ENCODE data around the gene VPS29.
A peak's percentile ranks its signal among the peaks of the same experiment; 100 is the strongest.
"Not testable (repeated sequence)": the region's sequence is repeated elsewhere in the genome, so short reads cannot be mapped to it uniquely, and the experiment has no call there.

The VPS29 gene

DNA sequence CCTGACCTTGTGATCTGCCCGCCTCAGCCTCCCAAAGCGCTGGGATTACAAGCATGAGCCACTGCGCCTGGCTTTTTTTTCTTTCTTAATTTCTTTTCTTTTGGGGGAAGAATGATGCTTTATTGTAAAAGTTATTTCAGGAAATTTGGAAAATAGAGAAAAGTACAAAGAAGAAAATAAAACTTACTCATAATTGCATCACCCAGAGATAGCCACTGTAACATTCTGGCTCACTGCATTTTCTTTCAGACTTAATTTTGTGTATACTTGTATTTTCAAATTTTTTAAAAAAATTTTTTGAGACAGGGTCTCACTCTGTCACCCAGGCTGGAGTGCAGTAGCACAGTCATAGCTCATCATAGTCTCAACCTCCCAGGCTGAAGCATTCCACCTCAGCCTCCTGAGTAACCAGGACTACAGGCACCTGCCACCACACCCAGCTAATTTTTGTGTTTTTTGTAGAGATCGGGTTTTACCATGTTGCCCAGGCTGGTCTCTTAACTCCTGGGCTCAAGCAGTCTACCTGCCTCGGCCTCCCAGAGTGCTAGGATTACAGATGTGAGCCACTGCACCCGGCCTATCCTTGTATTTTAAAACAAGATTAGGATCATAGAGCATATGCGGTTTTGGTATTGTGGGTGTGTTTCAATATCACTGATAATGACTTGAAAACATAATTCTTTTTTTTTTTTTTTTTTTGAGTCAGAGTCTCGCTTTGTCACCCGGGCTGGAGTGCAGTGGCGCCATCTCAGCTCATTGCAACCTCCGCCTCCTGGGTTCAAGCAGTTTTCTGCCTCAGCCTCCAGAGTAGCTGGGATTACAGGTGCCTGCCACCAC is 19.2 kb upstream of the VPS29 start:
- peak in 1 of 2 donors; percentile 8 for DNase-seq (ENCODE audit: low read depth in 2 of 2)

DNA sequence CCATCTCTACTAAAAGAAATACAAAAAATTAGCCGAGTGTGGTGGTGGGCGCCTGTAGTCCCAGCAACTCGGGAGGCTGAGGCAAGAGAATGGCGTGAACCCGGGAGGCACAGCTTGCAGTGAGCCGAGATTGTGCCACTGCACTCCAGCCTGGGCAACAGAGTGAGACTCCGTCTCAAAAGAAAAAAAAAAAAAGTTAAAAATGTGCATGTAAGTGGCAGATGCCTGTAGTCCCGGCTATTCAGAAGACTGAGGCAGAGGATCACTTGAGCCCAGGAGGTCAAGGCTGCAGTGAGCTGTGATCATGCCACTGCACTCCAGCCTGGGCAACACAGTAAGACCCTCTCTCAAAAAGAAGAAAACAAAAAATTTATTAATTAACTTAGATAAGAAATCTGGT is 16.1 kb upstream of the VPS29 start:
- DNase-seq (ENCODE audit: low read depth in 2 of 2), result not testable (repeated sequence)

DNA sequence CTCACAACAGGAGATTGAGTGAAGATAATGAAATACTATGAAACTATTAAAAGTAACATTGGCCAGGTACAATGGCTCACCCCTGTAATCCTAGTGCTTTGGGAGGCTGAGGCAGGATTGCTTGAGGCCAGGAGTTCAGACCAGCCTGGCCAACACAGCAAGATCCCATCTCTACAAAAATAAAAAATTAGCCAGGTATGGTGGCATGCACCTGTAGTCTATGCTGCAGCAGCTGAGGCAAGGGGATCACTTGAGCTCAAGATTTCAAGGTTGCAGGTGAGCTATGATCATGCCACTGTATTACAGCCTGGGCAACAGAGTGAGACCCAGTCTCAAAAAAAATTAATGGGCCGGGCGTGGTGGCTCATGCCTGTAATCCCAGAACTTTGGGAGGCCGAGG is 15.1 kb upstream of the VPS29 start:
- no peak for DNase-seq (ENCODE audit: low read depth in 2 of 2)

DNA sequence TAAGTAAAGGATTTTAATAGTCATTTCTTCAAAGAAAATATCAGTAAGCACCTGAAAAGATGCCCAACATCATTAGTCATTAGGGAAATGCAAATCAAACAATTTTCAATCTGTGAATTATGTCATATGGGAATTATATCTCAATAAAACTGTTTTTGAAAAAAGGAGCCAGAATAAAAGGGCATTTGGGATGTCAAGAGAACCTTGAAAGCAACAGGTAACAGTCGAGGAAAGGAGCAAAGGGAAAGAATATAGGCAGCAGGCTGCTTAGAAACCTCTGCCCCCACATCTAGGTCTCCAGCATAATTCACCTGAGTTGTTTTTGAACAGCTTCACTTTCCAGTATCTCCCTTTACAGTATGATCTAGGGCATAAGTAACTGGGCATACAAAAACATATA is 12.5 kb upstream of the VPS29 start:
- no peak for DNase-seq (ENCODE audit: low read depth in 2 of 2)

DNA sequence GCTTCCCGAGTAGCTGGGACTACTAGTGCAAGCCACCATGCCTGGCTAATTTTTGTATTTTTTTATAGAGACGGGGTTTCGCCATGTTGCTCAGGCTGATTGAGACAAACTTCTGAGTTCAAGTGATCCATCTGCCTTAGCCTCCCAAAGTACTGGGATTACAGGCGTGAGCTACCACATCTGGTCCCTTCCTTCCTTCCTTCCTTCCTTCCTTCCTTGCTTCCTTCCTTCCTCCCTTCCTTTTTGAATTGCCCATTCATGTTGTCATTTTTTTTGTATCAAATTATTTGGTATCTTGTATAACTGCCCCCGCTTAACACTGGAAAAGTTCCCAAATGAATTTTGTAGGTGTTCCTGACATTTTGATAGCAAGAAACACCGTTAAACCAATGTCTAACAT is 11.9 kb upstream of the VPS29 start:
- no peak for DNase-seq (ENCODE audit: low read depth in 2 of 2)

DNA sequence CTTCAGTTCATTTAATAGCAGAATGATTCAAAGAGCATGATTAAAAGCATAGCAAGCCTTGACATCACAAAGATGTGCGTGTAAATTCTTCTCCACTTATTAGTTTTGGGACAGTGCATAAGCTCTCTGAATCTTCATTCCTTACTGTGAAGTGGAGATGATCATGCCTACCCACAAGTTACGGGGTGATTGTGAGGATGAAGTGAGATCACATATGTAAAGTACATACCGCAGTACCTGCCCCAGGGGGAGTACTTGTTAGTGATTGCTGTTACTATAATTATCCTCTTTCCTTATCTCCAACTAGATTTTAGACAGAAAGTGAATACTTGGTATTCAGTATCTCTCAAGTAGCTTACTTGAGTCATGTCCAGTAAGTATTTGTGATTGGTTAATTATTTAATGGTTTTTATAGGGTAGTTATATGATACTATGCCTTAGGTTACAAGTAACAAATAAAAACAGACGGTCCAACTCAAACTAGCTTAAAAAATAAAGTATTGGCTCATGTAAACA is 6.2 kb upstream of the VPS29 start:
- DNase-seq (ENCODE audit: low read depth in 2 of 2), result no peak

DNA sequence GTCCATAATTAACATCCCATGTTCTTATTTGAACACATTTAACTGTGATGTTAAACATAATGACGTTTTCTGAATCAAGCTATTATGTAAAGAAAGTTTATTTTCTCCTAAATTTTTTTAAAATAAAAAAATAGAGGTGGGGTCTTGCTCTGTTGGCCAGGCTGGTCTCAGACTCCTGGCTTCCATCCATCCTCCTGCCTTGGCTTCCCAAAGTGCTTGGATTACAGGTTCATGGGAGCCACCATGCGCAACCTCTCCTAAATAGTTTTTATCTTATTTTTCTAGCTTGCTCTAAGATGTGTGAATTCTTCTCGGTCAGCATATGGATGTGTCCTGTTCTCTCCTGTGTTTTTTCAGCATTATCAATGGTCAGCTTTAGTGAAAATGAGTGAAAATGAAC is 3.4 kb upstream of the VPS29 start:
- no peak for DNase-seq (ENCODE audit: low read depth in 2 of 2)

DNA sequence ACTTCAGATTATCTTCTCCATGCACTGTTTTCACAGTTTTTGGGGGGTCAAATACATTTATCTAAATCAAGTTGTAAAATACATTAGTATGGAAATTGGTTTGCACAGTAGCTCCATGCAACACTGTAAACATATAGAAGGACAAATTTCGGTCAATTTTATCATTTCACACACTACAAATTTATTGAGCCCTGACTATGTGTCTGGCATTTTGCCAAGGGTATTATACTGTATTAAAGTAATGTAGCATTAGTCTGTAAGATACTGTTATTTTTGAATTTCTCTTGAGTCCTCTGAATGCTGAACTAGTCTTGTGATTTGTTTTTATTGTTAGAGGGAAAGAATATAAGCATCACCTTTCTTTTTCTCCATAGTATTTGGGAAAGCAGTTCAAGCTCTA is 1.5 kb upstream of the VPS29 start:
- no peak for DNase-seq (ENCODE audit: low read depth in 2 of 2)

DNA sequence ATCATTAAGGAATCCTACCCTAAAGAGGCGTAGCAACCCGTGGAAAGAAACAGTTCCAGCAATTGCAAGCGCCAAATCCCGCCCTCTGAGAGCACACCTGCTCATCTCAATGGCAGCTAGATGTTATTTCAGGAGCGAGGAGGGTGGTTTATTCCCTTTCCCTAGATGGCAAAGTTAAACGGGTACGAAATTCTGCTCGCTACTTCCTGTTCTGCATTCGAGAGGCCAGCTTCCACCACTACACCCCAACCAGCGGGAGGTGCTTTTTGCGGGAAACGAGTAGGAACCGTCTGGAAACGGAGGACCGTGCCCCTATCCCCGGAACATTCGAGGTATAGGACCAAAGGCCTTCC is 536 bp downstream of the VPS29 start:
- DNase-seq (ENCODE audit: low read depth in 2 of 2), result no peak

DNA sequence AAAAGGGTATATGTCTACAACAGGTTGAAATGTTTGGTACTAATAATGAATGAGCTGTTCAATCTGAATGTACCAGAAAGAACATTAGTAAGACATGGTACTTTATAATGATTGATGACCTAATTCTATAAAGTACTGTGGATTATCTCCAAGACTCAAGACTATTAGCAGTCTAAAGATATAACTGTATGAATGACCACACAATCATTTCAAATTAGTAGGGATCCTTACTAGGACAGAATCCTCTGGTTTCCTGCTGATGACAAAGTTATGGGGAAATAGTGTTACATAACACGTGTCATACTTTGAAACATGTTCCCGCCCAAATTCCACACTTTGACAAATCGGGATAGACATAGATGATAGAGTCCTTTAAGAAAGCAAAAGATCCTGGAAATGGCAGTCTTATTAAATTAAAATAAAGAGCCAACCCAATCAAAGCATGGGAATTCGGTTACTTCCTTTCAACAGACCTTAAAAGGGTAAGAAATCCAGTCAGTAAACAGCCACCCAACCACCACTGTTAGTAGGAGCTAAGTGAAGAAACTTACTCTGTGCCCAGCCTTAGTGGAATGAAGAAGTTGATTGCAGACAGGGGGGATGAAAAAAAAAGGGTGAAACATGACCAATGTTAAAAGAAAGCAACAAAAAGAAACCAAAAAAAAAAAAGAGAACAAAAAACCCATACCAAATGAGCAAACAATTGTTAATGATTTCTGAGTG is 2.8 kb downstream of the VPS29 start:
- no peak for DNase-seq (ENCODE audit: low read depth in 2 of 2)

DNA sequence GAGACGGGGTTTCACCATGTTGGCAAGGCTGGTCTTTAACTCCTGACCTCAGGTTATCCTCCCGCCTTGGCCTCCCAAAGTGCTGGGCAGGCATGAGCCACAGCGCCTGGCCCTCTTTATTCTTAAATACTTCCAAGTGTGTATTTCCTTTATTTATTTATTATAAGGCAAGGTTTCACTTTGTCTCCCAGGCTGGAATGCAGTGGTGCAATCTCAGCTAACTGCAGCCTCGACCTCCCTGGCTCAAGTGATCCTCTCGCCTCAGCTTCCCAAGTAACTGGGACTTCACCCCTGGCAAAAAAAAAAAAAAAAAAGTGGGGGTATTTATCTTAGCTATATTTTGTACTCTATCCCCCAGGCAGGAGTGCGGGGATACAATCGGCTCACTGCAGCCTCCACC is 26.5 kb downstream of the VPS29 start:
- DNase-seq (ENCODE audit: low read depth in 2 of 2), result no peak

DNA sequence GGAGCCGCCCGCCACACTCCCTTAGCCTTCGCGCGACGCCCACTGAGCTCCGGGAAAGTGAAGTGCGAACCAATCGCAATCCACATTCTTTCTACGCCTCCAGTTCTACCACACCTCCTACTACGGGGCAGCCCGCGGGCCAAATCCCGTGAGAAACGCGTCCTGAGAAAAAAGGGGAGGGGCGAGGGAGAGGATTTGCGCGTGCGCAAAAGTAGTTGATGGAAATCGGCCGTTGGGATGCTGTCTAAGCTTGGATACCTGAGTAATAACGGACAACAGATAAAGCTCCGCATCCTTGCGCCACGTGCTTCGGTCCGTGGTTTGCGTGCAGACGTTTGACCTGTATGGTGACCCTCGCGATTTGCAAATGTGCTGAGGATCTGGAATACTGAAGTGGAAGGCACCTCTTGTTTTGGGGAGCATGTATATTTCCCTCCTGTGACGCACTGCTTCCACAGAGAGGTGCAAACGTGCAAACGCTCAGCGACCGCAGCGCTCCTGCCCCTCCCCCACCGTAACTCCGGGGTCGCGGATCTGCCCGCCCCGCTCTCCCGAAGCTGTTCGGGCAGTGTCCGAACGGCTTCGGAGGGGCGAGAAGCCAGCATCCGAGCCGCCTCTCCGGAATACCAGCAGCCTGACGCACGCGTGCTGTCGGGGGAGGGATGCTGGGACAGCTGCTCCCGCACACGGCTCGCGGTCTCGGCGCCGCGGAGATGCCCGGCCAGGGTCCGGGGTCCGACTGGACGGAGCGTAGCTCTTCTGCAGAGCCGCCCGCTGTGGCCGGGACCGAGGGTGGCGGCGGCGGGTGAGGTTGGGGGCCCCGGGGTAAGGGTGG is 33.5 kb downstream of the VPS29 start, which contains the start of the genes FAM216A and GPN3:
Gene FAM216A (plus strand): TSS at position 632 of the 835 bp plus-strand sequence. CDS start 31 bp downstream, at position 663.
Gene GPN3 (minus strand): TSS at position 44 of the 835 bp plus-strand sequence. CDS start 54 bp downstream, outside the sequence.
- DNase-seq (ENCODE audit: low read depth in 2 of 2), result peak; percentile 88 to 90

DNA sequence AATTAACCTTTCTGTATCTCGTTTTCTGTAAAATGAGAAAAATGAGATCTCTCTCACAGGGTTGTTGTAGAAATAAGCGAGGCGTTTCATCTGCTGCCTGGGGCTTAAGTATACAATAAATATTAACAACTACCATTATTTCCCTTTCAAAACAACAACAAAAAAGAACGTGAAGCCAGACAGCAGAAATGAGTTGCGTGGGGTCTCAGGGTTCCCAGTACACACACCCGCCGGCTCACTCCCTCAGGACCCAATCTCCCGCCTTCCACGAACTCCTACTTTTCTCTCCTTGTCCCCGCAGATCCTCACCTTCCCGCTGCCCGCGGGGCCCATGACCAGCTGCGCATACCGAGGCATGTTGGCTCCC is 34.1 kb downstream of the VPS29 start:
- DNase-seq (ENCODE audit: low read depth in 2 of 2), result no peak

DNA sequence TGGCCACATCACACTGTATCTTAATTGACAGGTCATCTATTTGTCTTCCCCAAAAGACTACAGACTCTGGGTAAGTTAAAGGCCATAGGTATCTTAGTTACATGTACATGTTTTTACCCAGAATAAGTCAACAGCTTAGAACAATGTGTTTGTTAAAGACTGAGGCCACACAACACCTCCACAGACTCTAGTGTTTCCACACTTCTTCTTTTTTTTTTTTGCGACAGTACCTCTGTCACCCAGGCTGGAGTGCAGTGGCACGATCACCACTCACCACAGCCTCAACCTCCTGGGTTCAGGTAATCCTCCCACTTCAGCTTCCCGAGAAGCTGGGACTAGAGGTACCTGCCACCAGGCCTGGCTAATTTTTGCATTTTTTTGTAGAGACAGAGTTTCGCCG is 35.1 kb downstream of the VPS29 start:
- DNase-seq (ENCODE audit: low read depth in 2 of 2), result no peak

DNA sequence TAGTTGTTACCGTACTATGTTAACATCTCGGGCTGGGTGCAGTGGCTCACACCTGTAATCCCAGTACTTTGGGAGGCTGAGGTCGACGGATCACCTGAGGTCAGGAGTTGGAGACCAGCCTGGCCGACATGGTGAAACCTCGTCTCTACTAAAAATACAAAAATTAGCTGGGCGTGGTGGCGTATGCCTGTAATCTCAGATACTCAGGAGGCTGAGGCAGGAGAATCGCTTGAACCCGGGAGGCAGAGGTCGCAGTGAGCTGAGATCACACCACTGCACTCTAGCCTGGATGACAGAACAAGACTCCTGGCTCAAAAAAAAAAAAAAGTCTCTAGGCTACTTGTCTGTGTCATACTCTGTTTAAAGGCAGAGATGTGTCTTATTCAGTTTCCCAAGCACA is 36.1 kb downstream of the VPS29 start:
- not testable (repeated sequence) for DNase-seq (ENCODE audit: low read depth in 2 of 2)

DNA sequence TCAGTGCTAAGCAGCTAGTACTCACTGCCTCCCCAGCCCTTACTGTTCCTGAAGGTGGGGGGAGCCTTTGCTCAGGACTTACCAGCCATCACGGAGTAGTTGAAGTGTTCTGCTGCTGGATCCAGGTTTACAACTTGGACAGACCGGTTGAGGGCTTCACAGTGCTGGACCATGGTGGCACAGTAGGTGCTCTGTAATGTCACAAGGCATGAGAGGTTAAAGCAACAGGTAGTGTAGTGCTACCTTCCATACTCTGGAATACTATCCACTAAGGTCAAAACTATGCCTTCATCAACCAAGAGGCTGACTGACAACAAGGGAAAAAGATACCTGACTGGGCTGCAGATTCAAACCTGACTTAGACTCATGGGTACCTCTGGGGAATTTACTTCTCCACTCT is 36.9 kb downstream of the VPS29 start:
- DNase-seq (ENCODE audit: low read depth in 2 of 2), result no peak

DNA sequence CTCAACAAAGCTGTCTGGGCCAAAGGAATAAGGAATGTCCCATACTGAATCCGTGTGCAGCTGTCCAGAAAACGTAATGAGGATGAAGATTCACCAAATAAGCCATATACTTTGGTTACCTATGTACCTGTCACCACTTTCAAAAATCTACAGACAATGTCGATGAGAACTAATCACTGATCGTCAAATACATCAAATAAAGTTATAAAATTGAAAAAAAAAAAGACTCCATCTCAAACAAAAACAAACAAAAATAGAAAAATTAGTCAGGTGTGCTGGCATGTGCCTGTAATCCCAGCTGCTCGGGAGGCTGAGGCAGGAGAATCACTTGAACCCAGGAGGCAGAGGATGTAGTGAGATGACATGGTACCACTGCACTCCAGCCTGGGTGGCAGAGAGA is 40.7 kb downstream of the VPS29 start:
- DNase-seq (ENCODE audit: low read depth in 2 of 2), result not testable (repeated sequence)

DNA sequence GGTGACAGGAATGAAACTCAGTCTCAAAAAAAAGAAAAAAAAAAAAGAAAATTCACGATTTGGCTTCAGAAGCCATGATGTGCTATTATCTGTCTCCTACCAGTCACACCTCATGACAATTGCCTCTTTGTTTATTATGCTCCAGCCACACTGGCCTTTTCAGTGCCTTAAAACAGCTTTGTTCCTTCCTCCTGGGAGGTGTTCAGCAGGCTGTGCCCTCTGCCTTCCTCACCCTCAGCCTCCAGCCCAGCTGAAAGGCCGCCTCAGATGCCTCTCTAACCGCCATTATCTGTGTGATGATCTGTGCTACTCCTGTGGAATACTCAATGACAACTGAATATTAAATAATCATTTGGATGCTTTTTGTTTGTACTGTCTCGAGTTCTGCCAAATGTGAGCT is 43.2 kb downstream of the VPS29 start:
- DNase-seq (ENCODE audit: low read depth in 2 of 2), result no peak

DNA sequence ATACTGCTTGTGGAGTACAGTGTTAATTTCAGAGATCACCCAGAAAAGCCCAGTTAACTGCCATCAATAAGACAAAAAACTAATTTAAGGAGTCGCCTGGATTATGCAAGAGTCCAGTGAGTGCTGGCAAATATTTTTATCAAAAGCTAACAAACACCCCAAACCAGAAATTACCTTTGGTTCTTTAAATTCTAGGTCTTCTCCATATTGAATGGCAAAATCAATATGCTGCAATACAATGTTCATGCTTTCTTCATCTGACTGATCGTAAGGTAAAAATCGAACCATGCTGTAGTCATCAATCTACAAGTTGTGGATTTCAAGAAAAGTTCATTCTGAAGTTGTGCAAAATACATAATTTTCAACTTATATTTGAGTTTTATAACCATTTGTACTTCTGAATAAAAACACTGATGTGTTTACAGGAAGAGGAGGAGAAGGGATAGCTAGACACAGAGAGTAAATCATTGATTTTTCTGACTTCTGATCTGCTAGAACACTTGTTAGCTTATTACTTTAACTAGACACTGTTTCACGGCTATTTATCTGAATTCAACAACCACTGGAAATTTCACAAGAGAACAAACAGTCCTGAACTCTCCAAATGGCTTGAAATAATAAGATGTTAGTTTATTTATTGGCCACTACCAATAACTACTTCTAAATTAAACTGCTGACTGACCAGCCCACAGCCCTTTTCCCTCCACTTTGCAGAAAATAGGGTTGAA is 48.2 kb downstream of the VPS29 start:
- no peak for DNase-seq (ENCODE audit: low read depth in 2 of 2)

DNA sequence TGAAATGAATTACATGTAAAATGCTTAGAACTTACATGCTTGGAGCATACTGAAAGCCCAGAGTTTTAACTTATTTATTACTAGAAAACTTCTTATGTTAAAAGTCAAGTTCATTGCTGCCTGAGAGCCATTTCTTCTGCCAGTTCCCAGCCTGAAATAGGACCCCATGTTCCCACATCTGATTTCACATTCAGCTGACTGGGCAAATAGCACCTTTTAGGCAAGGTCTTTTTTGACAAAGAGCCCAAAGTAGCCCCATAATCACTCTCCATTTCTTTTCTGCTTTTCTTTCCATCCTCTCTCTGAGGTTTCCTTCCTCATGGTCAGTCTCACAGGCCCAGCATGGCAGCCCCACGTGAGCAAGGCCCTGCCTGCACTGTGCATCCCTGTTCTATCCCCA is 50.6 kb downstream of the VPS29 start:
- no peak for DNase-seq (ENCODE audit: low read depth in 2 of 2)

DNA sequence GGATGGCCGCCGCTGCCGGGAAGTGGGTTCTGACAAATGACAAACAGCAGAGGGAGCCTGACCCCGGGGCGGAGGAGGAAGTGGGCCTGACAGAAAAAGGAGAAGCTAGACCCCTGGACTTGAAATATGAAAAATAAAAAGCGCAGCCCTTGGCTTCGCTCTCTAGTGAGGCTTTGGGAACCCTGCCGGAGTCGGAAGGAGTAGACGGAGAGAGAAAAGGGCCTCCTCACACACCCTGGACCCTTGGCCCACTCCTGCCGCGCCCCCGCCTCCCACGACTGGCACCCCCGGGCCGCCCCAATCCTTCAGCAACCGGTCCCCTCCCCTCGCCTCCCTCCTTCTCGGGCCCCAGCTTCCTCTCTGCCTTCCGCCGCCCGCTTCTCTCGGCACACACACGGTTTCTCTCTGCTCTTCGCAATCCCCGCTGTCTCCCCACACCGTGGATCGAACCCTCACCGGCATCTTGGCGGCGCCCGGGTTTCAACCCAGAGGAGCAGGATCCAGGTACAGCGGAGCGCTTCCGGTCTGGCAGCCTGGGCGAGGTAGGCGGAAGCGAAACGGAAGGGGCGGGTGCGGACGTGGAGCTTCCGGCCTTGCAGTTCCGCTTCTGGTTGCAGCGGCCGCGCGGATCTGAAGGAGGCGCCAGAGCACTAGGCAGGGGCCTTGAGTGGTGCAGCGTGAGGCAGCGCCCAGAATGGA is 52.0 kb downstream of the VPS29 start, which contains the start of gene ARPC3:
Gene ARPC3 (minus strand): TSS at position 539 of the 699 bp plus-strand sequence. CDS start 77 bp downstream, at position 462.
- peak; percentile 89 to 92 for DNase-seq (ENCODE audit: low read depth in 2 of 2)

All from stimulated activated CD8-positive, alpha-beta memory T cell treated with anti-CD3 and anti-CD28 coated beads, Interleukin-2, amount 100 ng/mL, for 48 hours (primary cell).